ENCODE measurements around the gene STARD10. TPM values are rescaled to one million over a fixed set of nuclear protein-coding genes. Genes with fewer than 3 reads are reported as not detected.

The STARD10 gene
- total RNA-seq, 2 donors from 2014 or later: 122 to 209 TPM

GRCh38 chr11:72712168-72712751 is 81.6 kb downstream of the STARD10 start:
- Histone ChIP-seq H3K36me3 (replicated peaks in 1 of 2; ENCODE audit: insufficient read depth in 1 of 2, low read depth in 2 of 2) (peaks cover 0 to 16% of the 10 kb centered on the region in 2 donors), H3K27ac (no peak overlapping the region), H3K4me1 (peaks cover 19% of the 10 kb centered on the region), H3K27me3 (no peaks in the 10 kb centered on the region), H3K9me3 (no peaks in the 10 kb centered on the region), H3K4me3 (no peak overlapping the region)
- ATAC-seq: peak; percentile 29
- peak in 1 of 4 donors; percentile 77 for DNase-seq
- TF ChIP-seq POLR2A (IDR thresholded peaks at IDR 0.05) (no peak), CTCF (IDR thresholded peaks at IDR 0.05) (no peak)
- WGBS, 2 donors: 52 to 73% methylated on average over 17 to 25 of the region's 26 CpGs
- intact Hi-C loops (cut with DNase I): no loop called here

GRCh38 chr11:72711141-72711540 is 82.7 kb downstream of the STARD10 start:
- no peak for DNase-seq
- no peak for ATAC-seq
- no peak for TF ChIP-seq CTCF (IDR thresholded peaks at IDR 0.05)
- TF ChIP-seq POLR2A (IDR thresholded peaks at IDR 0.05): no peak
- no peaks in the 10 kb centered on the region for H3K27me3 ChIP-seq
- H3K4me1 ChIP-seq: peaks cover 13% of the 10 kb centered on the region
- WGBS, 2 donors: 86 to 93% methylated on average over 9 of the region's 9 CpGs
- intact Hi-C loops (cut with DNase I): no loop called here
- H3K36me3 ChIP-seq (replicated peaks in 1 of 2; ENCODE audit: insufficient read depth in 1 of 2, low read depth in 2 of 2): peaks cover 0 to 21% of the 10 kb centered on the region in 2 donors
- no peaks in the 10 kb centered on the region for H3K9me3 ChIP-seq
- no peak overlapping the region for H3K4me3 ChIP-seq
- H3K27ac ChIP-seq: no peak overlapping the region

GRCh38 chr11:72710278-72710677 is 83.6 kb downstream of the STARD10 start:
- Histone ChIP-seq H3K9me3 (no peaks in the 10 kb centered on the region), H3K27me3 (no peaks in the 10 kb centered on the region), H3K36me3 (replicated peaks in 1 of 2; ENCODE audit: insufficient read depth in 1 of 2, low read depth in 2 of 2) (peaks cover 0 to 26% of the 10 kb centered on the region in 2 donors), H3K4me1 (peaks cover 8% of the 10 kb centered on the region), H3K4me3 (no peak overlapping the region), H3K27ac (no peak overlapping the region)
- DNase-seq: no peak
- intact Hi-C loops (cut with DNase I): no loop called here
- ATAC-seq: no peak
- 89 to 91% methylated on average over 11 of the region's 11 CpGs for WGBS, 2 donors
- no peak for TF ChIP-seq CTCF (IDR thresholded peaks at IDR 0.05)
- TF ChIP-seq POLR2A (IDR thresholded peaks at IDR 0.05): no peak

- peaks cover 0 to 26% of the 10 kb centered on the region in 2 donors for H3K36me3 ChIP-seq (replicated peaks in 1 of 2; ENCODE audit: insufficient read depth in 1 of 2, low read depth in 2 of 2)
- H3K9me3 ChIP-seq: no peaks in the 10 kb centered on the region
- no peak overlapping the region for H3K4me3 ChIP-seq
- DNase-seq (no peak), ATAC-seq (no peak)
- H3K27me3 ChIP-seq: no peaks in the 10 kb centered on the region
- WGBS, 2 donors: 95 to 98% methylated on average over 19 to 20 of the region's 20 CpGs
- peaks cover 5% of the 10 kb centered on the region for H3K4me1 ChIP-seq
- intact Hi-C loops (cut with DNase I): no loop called here
- no peak for TF ChIP-seq POLR2A (IDR thresholded peaks at IDR 0.05)
- no peak for TF ChIP-seq CTCF (IDR thresholded peaks at IDR 0.05)
- no peak overlapping the region for H3K27ac ChIP-seq
Observed at GRCh38 chr11:72709478-72710238, 84.2 kb downstream of the STARD10 start.
